ENCODE measurements around the gene SLC25A40.

Gene SLC25A40

GRCh38 chr7:87899255-87899654 lies 23.1 kb upstream of the SLC25A40 start:
- no peak for TF ChIP-seq CTCF (conservative IDR thresholded peaks at IDR 0.05; ENCODE audit: low read depth, low read length)
- H3K4me3 ChIP-seq (ENCODE audit: low read depth, low read length), result no peak overlapping the region

GRCh38 chr7:87895363-87895762 lies 19.2 kb upstream of the SLC25A40 start:
- H3K4me3 ChIP-seq (ENCODE audit: low read depth, low read length), result no peak overlapping the region
- no peak for DNase-seq (ENCODE audit: low read depth)
- no peak for TF ChIP-seq CTCF (conservative IDR thresholded peaks at IDR 0.05; ENCODE audit: low read depth, low read length)

More at GRCh38 chr7:87899255-87899654, 23.1 kb upstream of the SLC25A40 start:
- no peak for DNase-seq (ENCODE audit: low read depth)

- DNase-seq (ENCODE audit: low read depth), result peak; percentile 70
- H3K4me3 ChIP-seq (ENCODE audit: low read depth, low read length), result no peak overlapping the region
- TF ChIP-seq CTCF (conservative IDR thresholded peaks at IDR 0.05; ENCODE audit: low read depth, low read length), result peak; percentile 44
Measured at GRCh38 chr7:87886875-87887274, 10.7 kb upstream of the SLC25A40 start.

GRCh38 chr7:87885018-87885417 lies 8.9 kb upstream of the SLC25A40 start:
- DNase-seq (ENCODE audit: low read depth), result peak; percentile 35
- H3K4me3 ChIP-seq (ENCODE audit: low read depth, low read length), result no peak overlapping the region
- TF ChIP-seq CTCF (conservative IDR thresholded peaks at IDR 0.05; ENCODE audit: low read depth, low read length), result no peak

- H3K4me3 ChIP-seq (ENCODE audit: low read depth, low read length), result no peak overlapping the region
- no peak for DNase-seq (ENCODE audit: low read depth)
- TF ChIP-seq CTCF (conservative IDR thresholded peaks at IDR 0.05; ENCODE audit: low read depth, low read length), result no peak
Measured at GRCh38 chr7:87882151-87882937, 6.2 kb upstream of the SLC25A40 start.

- no peak for TF ChIP-seq CTCF (conservative IDR thresholded peaks at IDR 0.05; ENCODE audit: low read depth, low read length)
- peak overlapping the region; percentile 89 for H3K4me3 ChIP-seq (ENCODE audit: low read depth, low read length)
- peak; percentile 49 for DNase-seq (ENCODE audit: low read depth)
Measured at GRCh38 chr7:87878208-87878735, 2.1 kb upstream of the SLC25A40 start.
